ENCODE measurements around the gene CRTC1.

CRTC1 gene

GRCh38 chr19:18788529-18789421, 105.3 kb downstream of the CRTC1 start:
- Histone ChIP-seq H3K27me3 (replicated peaks; ENCODE audit: insufficient read depth, low read length) (peaks cover 58% of the 10 kb centered on the region), H3F3A (ENCODE audit: insufficient read depth, low read length) (no peaks in the 10 kb centered on the region), H2AFZ (ENCODE audit: low read length) (no peak overlapping the region), H3K9me3 (replicated peaks; ENCODE audit: insufficient read depth, low read length) (no peaks in the 10 kb centered on the region), H3K4me3 (ENCODE audit: low read length) (no peak overlapping the region), H3K27ac (ENCODE audit: low read length) (no peak overlapping the region), H3K4me1 (ENCODE audit: low read length) (no peaks in the 10 kb centered on the region), H3K36me3 (replicated peaks; ENCODE audit: insufficient read depth, low read length) (no peaks in the 10 kb centered on the region), H3K4me2 (ENCODE audit: low read depth, low read length) (no peak overlapping the region), H3K9ac (ENCODE audit: low read length) (no peak overlapping the region), H3K9me2 (replicated peaks; ENCODE audit: insufficient read depth, low read length) (no peaks in the 10 kb centered on the region), H3K79me2 (ENCODE audit: low read length) (no peaks in the 10 kb centered on the region), H4K20me1 (ENCODE audit: insufficient read depth, low read length) (no peaks in the 10 kb centered on the region)
- TF ChIP-seq CTCF (IDR thresholded peaks at IDR 0.05; ENCODE audit: low read length): no peak
- no peak for TF ChIP-seq EZH2phosphoT487 (IDR thresholded peaks at IDR 0.05; ENCODE audit: low read length)
- TF ChIP-seq EZH2 (optimal IDR thresholded peaks at IDR 0.05; ENCODE audit: low read depth, low read length): no peak
- DNase-seq: no peak

- Histone ChIP-seq H3K36me3 (replicated peaks; ENCODE audit: insufficient read depth, low read length) (no peaks in the 10 kb centered on the region), H3K4me3 (ENCODE audit: low read length) (no peak overlapping the region), H3K4me2 (ENCODE audit: low read depth, low read length) (no peak overlapping the region)
Observed at GRCh38 chr19:18789422-18789869, 106.0 kb downstream of the CRTC1 start.

GRCh38 chr19:18789883-18790565, 106.5 kb downstream of the CRTC1 start:
- Histone ChIP-seq H3K4me3 (ENCODE audit: low read length) (no peak overlapping the region), H3K79me2 (ENCODE audit: low read length) (no peaks in the 10 kb centered on the region), H3K36me3 (replicated peaks; ENCODE audit: insufficient read depth, low read length) (no peaks in the 10 kb centered on the region), H3K4me1 (ENCODE audit: low read length) (no peaks in the 10 kb centered on the region), H2AFZ (ENCODE audit: low read length) (no peak overlapping the region), H3F3A (ENCODE audit: insufficient read depth, low read length) (no peaks in the 10 kb centered on the region), H3K27me3 (replicated peaks; ENCODE audit: insufficient read depth, low read length) (peaks cover 61% of the 10 kb centered on the region), H3K9ac (ENCODE audit: low read length) (no peak overlapping the region), H3K9me3 (replicated peaks; ENCODE audit: insufficient read depth, low read length) (no peaks in the 10 kb centered on the region), H3K9me2 (replicated peaks; ENCODE audit: insufficient read depth, low read length) (no peaks in the 10 kb centered on the region), H3K4me2 (ENCODE audit: low read depth, low read length) (no peak overlapping the region), H4K20me1 (ENCODE audit: insufficient read depth, low read length) (no peaks in the 10 kb centered on the region), H3K27ac (ENCODE audit: low read length) (no peak overlapping the region)
- no peak for DNase-seq
- no peak for TF ChIP-seq EZH2phosphoT487 (IDR thresholded peaks at IDR 0.05; ENCODE audit: low read length)
- TF ChIP-seq EZH2 (optimal IDR thresholded peaks at IDR 0.05; ENCODE audit: low read depth, low read length): no peak
- no peak for TF ChIP-seq CTCF (IDR thresholded peaks at IDR 0.05; ENCODE audit: low read length)

More at GRCh38 chr19:18789422-18789869, 106.0 kb downstream of the CRTC1 start:
- Histone ChIP-seq H4K20me1 (ENCODE audit: insufficient read depth, low read length) (no peaks in the 10 kb centered on the region), H3K27ac (ENCODE audit: low read length) (no peak overlapping the region), H3K4me1 (ENCODE audit: low read length) (no peaks in the 10 kb centered on the region), H2AFZ (ENCODE audit: low read length) (no peak overlapping the region), H3F3A (ENCODE audit: insufficient read depth, low read length) (no peaks in the 10 kb centered on the region), H3K27me3 (replicated peaks; ENCODE audit: insufficient read depth, low read length) (peaks cover 56% of the 10 kb centered on the region), H3K79me2 (ENCODE audit: low read length) (no peaks in the 10 kb centered on the region), H3K9me2 (replicated peaks; ENCODE audit: insufficient read depth, low read length) (no peaks in the 10 kb centered on the region), H3K9ac (ENCODE audit: low read length) (no peak overlapping the region), H3K9me3 (replicated peaks; ENCODE audit: insufficient read depth, low read length) (no peaks in the 10 kb centered on the region)
- no peak for DNase-seq
- TF ChIP-seq EZH2phosphoT487 (IDR thresholded peaks at IDR 0.05; ENCODE audit: low read length) (no peak), CTCF (IDR thresholded peaks at IDR 0.05; ENCODE audit: low read length) (no peak), EZH2 (optimal IDR thresholded peaks at IDR 0.05; ENCODE audit: low read depth, low read length) (no peak)

Data from MM.1S (cell line).